ENCODE results near the gene PDGFA. TPM values are rescaled to one million over a fixed set of nuclear protein-coding genes. Genes with fewer than 3 reads are reported as not detected.
"Not testable (repeated sequence)": the region's sequence is repeated elsewhere in the genome, so short reads cannot be mapped to it uniquely, and the experiment has no call there.

The PDGFA gene
- total RNA-seq, 1 experiment from 2014 or later = 23.6 TPM

- no peaks in the 10 kb centered on the region for H3K27me3 ChIP-seq (ENCODE audit: insufficient read depth, low read depth)
- no peaks in the 10 kb centered on the region for H3K9me2 ChIP-seq (ENCODE audit: insufficient read depth)
- H3K79me2 ChIP-seq (ENCODE audit: low read depth) = no peaks in the 10 kb centered on the region
- intact Hi-C loops (cut with micrococcal nuclease; ENCODE audit: unreplicated experiment) = no loop called here
- H3K9me3 ChIP-seq (ENCODE audit: insufficient read depth, low read depth) = no peaks in the 10 kb centered on the region
- no peaks in the 10 kb centered on the region for H3K36me3 ChIP-seq (ENCODE audit: low read depth)
- TF ChIP-seq, protein P1, sequence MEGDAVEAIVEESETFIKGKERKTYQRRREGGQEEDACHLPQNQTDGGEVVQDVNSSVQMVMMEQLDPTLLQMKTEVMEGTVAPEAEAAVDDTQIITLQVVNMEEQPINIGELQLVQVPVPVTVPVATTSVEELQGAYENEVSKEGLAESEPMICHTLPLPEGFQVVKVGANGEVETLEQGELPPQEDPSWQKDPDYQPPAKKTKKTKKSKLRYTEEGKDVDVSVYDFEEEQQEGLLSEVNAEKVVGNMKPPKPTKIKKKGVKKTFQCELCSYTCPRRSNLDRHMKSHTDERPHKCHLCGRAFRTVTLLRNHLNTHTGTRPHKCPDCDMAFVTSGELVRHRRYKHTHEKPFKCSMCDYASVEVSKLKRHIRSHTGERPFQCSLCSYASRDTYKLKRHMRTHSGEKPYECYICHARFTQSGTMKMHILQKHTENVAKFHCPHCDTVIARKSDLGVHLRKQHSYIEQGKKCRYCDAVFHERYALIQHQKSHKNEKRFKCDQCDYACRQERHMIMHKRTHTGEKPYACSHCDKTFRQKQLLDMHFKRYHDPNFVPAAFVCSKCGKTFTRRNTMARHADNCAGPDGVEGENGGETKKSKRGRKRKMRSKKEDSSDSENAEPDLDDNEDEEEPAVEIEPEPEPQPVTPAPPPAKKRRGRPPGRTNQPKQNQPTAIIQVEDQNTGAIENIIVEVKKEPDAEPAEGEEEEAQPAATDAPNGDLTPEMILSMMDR (conservative IDR thresholded peaks at IDR 0.05) = no peak
- TF ChIP-seq EZH2 (IDR thresholded peaks at IDR 0.05; ENCODE audit: low read depth) = no peak
- H3K27ac ChIP-seq = no peak overlapping the region
- H3K4me3 ChIP-seq = no peak overlapping the region
- H3K4me2 ChIP-seq = no peak overlapping the region
- no peak for DNase-seq
- BruUV-seq (replicated peaks) = no TSS peak
- ChIA-PET CTCF (no interaction called here), POLR2A (ENCODE audit: unreplicated experiment) (no interaction called here)
- no peaks in the 10 kb centered on the region for H3K4me1 ChIP-seq (replicated peaks; ENCODE audit: insufficient read depth)
- H4K20me1 ChIP-seq (ENCODE audit: insufficient read depth) = no peaks in the 10 kb centered on the region
- H3F3A ChIP-seq (ENCODE audit: insufficient read depth, low read depth) = no peaks in the 10 kb centered on the region
- H2AFZ ChIP-seq = no peak overlapping the region
These were observed 36.0 kb upstream of the PDGFA start for GRCh38 chr7:555551-556160.

DNA sequence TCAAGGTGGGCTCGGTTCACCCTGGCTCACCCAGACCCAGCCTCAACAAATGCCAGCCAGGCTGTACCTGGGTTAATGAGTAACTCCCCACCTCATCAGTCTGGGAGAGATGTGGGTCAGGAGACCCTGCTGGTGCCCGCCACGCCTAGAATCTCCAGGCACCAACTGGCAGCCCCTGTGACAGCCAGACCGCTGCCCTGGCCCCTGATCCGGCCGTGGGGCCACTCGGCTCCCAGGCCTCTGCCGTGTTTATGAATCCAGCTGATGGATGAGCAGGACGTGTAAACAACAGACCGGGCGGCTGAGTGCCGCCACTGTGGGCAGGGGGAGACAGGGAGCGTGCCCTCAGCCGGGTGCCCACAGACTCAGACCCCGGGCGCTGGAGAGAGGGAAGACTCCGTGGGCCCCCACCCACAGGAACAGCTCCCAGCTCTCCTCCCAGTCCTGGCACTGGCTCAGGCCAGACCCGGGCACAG lies 34.0 kb upstream of the PDGFA start:
- Histone ChIP-seq H3F3A (ENCODE audit: insufficient read depth, low read depth) (no peaks in the 10 kb centered on the region), H2AFZ (no peak overlapping the region), H3K4me1 (replicated peaks; ENCODE audit: insufficient read depth) (no peaks in the 10 kb centered on the region), H3K27me3 (ENCODE audit: insufficient read depth, low read depth) (no peaks in the 10 kb centered on the region), H3K27ac (no peak overlapping the region), H3K36me3 (ENCODE audit: low read depth) (no peaks in the 10 kb centered on the region), H3K9me2 (ENCODE audit: insufficient read depth) (no peaks in the 10 kb centered on the region), H3K4me2 (no peak overlapping the region), H3K9me3 (ENCODE audit: insufficient read depth, low read depth) (no peaks in the 10 kb centered on the region), H3K79me2 (ENCODE audit: low read depth) (no peaks in the 10 kb centered on the region), H3K4me3 (no peak overlapping the region), H4K20me1 (ENCODE audit: insufficient read depth) (no peaks in the 10 kb centered on the region)
- no peak for DNase-seq
- no peak for TF ChIP-seq EZH2 (IDR thresholded peaks at IDR 0.05; ENCODE audit: low read depth)
- TF ChIP-seq, protein P1 (conservative IDR thresholded peaks at IDR 0.05) = no peak
- no TSS peak for BruUV-seq (replicated peaks)
- CTCF ChIA-PET = no interaction called here
- intact Hi-C loops (cut with micrococcal nuclease; ENCODE audit: unreplicated experiment) = no loop called here
- POLR2A ChIA-PET (ENCODE audit: unreplicated experiment) = no interaction called here

DNA sequence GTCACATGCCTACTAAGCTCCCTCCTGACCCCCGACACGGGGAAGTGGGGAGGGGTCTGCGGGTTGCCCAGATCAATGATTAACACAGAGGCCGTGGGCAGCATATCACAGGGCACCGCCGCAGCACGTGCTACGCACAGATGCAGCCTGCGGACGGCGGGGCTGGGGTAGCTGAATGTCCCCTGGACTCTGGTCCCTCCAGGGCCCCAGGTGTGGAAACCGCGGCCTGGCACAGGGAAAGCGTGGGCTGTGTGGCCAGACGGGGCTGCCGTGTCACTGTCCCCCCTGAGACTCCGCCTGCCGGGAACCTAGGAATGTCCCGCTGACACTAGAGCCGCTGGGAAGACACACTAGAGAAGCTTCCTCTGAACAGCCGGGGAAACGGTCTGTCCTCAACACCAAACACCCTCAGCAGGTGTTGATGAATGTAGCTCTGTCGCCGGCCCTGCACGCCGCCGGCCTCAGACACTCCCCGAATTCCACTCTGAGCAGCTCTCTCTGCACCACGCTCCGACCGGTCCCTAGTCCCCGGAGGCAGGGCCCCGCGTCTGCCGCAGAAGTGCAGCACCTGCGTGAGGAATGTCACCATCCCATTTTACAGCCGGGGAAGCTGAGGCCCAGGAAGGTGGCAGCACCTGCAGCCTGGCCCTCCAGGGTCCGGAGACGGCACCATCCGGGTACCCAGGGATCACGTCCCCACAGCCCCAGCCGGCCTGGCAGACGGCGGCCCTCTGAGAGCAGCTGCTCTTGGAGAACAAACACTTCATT lies 33.4 kb upstream of the PDGFA start:
- no peaks in the 10 kb centered on the region for H3F3A ChIP-seq (ENCODE audit: insufficient read depth, low read depth)
- H3K9me2 ChIP-seq (ENCODE audit: insufficient read depth) = no peaks in the 10 kb centered on the region
- no peaks in the 10 kb centered on the region for H3K27me3 ChIP-seq (ENCODE audit: insufficient read depth, low read depth)
- no peak overlapping the region for H3K4me3 ChIP-seq
- no TSS peak for BruUV-seq (replicated peaks)
- no peak overlapping the region for H2AFZ ChIP-seq
- no peaks in the 10 kb centered on the region for H3K9me3 ChIP-seq (ENCODE audit: insufficient read depth, low read depth)
- no peaks in the 10 kb centered on the region for H4K20me1 ChIP-seq (ENCODE audit: insufficient read depth)
- no peak for DNase-seq
- CTCF ChIA-PET = interaction anchor here (0.6 kb wide), 1 partner anchor 35 kb away, joined by 3 read pairs; no protein-coding TSS in a partner anchor
- intact Hi-C loops (cut with micrococcal nuclease; ENCODE audit: unreplicated experiment) = no loop called here
- no peak overlapping the region for H3K27ac ChIP-seq
- no peak for TF ChIP-seq EZH2 (IDR thresholded peaks at IDR 0.05; ENCODE audit: low read depth)
- TF ChIP-seq, protein P1 (conservative IDR thresholded peaks at IDR 0.05) = no peak
- no peaks in the 10 kb centered on the region for H3K36me3 ChIP-seq (ENCODE audit: low read depth)
- H3K4me2 ChIP-seq = no peak overlapping the region
- H3K4me1 ChIP-seq (replicated peaks; ENCODE audit: insufficient read depth) = no peaks in the 10 kb centered on the region
- POLR2A ChIA-PET (ENCODE audit: unreplicated experiment) = no interaction called here
- no peaks in the 10 kb centered on the region for H3K79me2 ChIP-seq (ENCODE audit: low read depth)

GRCh38 chr7:552151-552867 lies 32.7 kb upstream of the PDGFA start:
- H3K9me2 ChIP-seq (ENCODE audit: insufficient read depth); H3K9me3 ChIP-seq (ENCODE audit: insufficient read depth, low read depth); H3K27me3 ChIP-seq (ENCODE audit: insufficient read depth, low read depth); DNase-seq; intact Hi-C loops (cut with micrococcal nuclease; ENCODE audit: unreplicated experiment); H3K27ac ChIP-seq; H4K20me1 ChIP-seq (ENCODE audit: insufficient read depth); H3F3A ChIP-seq (ENCODE audit: insufficient read depth, low read depth); H3K4me2 ChIP-seq; H3K79me2 ChIP-seq (ENCODE audit: low read depth); H2AFZ ChIP-seq; H3K4me3 ChIP-seq; POLR2A ChIA-PET (ENCODE audit: unreplicated experiment); H3K4me1 ChIP-seq (replicated peaks; ENCODE audit: insufficient read depth); H3K36me3 ChIP-seq (ENCODE audit: low read depth); BruUV-seq (replicated peaks): not testable (repeated sequence)
- CTCF ChIA-PET = interaction anchor here (0.6 kb wide), 1 partner anchor 34 kb away, joined by 3 read pairs; no protein-coding TSS in a partner anchor

GRCh38 chr7:551615-551970 lies 31.9 kb upstream of the PDGFA start:
- CTCF ChIA-PET; H3K27me3 ChIP-seq (ENCODE audit: insufficient read depth, low read depth); H4K20me1 ChIP-seq (ENCODE audit: insufficient read depth); H2AFZ ChIP-seq; H3K4me3 ChIP-seq; H3K36me3 ChIP-seq (ENCODE audit: low read depth); H3K4me1 ChIP-seq (replicated peaks; ENCODE audit: insufficient read depth); H3F3A ChIP-seq (ENCODE audit: insufficient read depth, low read depth); intact Hi-C loops (cut with micrococcal nuclease; ENCODE audit: unreplicated experiment); H3K9me2 ChIP-seq (ENCODE audit: insufficient read depth); H3K27ac ChIP-seq; POLR2A ChIA-PET (ENCODE audit: unreplicated experiment); H3K9me3 ChIP-seq (ENCODE audit: insufficient read depth, low read depth); H3K79me2 ChIP-seq (ENCODE audit: low read depth); BruUV-seq (replicated peaks); DNase-seq; H3K4me2 ChIP-seq: not testable (repeated sequence)
